ENCODE measurements around the gene STOM. TPM values are rescaled to one million over a fixed set of nuclear protein-coding genes. Genes with fewer than 3 reads are reported as not detected.

Gene STOM
- total RNA-seq, 1 donor from 2014 or later: 11.0 TPM

DNA sequence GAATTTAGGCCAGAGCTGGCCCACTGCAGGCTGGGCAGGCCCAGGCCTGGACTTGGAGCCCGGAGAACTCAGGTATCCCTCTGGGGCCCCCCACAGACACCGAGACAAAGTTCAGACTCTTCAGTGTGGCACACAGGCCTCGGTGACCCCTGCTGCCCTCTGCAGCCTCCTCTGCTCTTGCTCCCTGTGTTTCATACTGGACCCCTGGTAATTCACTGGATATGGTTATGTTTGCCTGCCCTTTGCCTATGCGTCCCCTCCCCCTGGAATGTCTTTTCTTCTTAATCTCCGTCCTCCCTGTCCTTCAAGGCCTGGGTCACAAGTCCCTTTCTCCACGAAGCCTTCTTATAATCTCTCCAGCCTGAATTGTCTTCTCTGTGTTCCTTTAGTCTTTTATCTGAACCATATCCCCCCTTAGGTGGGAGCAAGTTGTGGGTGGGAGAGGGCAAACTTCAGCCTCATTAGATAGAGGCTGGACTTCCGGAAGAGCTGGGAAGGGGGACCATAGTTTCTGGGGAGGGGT, 72.0 kb downstream of the STOM start:
- TF ChIP-seq, protein P1, sequence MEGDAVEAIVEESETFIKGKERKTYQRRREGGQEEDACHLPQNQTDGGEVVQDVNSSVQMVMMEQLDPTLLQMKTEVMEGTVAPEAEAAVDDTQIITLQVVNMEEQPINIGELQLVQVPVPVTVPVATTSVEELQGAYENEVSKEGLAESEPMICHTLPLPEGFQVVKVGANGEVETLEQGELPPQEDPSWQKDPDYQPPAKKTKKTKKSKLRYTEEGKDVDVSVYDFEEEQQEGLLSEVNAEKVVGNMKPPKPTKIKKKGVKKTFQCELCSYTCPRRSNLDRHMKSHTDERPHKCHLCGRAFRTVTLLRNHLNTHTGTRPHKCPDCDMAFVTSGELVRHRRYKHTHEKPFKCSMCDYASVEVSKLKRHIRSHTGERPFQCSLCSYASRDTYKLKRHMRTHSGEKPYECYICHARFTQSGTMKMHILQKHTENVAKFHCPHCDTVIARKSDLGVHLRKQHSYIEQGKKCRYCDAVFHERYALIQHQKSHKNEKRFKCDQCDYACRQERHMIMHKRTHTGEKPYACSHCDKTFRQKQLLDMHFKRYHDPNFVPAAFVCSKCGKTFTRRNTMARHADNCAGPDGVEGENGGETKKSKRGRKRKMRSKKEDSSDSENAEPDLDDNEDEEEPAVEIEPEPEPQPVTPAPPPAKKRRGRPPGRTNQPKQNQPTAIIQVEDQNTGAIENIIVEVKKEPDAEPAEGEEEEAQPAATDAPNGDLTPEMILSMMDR (IDR thresholded peaks at IDR 0.05; ENCODE audit: unreplicated experiment): no peak
- DNase-seq (ENCODE audit: low spot score, unreplicated experiment): no peak
- Mint-ChIP-seq H3K27me3 (peaks cover 8% of the 10 kb centered on the region), H3K27ac (no peak overlapping the region), H3K36me3 (ENCODE audit: insufficient read depth) (no peaks in the 10 kb centered on the region), H3K4me3 (ENCODE audit: low read depth) (peak overlapping the region; percentile 66), H3K4me1 (ENCODE audit: low read depth) (peaks cover 30% of the 10 kb centered on the region), H3K9me3 (ENCODE audit: low read depth) (no peaks in the 10 kb centered on the region)

- Mint-ChIP-seq H3K27me3 (peaks cover 8% of the 10 kb centered on the region), H3K27ac (no peak overlapping the region), H3K36me3 (ENCODE audit: insufficient read depth) (no peaks in the 10 kb centered on the region), H3K9me3 (ENCODE audit: low read depth) (no peaks in the 10 kb centered on the region), H3K4me1 (ENCODE audit: low read depth) (peaks cover 30% of the 10 kb centered on the region), H3K4me3 (ENCODE audit: low read depth) (no peak overlapping the region)
- DNase-seq (ENCODE audit: low spot score, unreplicated experiment): no peak
- TF ChIP-seq, protein P1 (IDR thresholded peaks at IDR 0.05; ENCODE audit: unreplicated experiment): no peak
Measured at GRCh38 chr9:121297389-121297788, 72.7 kb downstream of the STOM start.

GRCh38 chr9:121296213-121297127, 73.6 kb downstream of the STOM start:
- Mint-ChIP-seq H3K27ac (no peak overlapping the region), H3K9me3 (ENCODE audit: low read depth) (no peaks in the 10 kb centered on the region), H3K27me3 (peaks cover 8% of the 10 kb centered on the region)

GRCh38 chr9:121295662-121296191, 74.3 kb downstream of the STOM start:
- Mint-ChIP-seq H3K9me3 (ENCODE audit: low read depth) (no peaks in the 10 kb centered on the region), H3K27me3 (peaks cover 8% of the 10 kb centered on the region), H3K4me1 (ENCODE audit: low read depth) (peaks cover 30% of the 10 kb centered on the region), H3K27ac (no peak overlapping the region), H3K4me3 (ENCODE audit: low read depth) (no peak overlapping the region), H3K36me3 (ENCODE audit: insufficient read depth) (no peaks in the 10 kb centered on the region)
- TF ChIP-seq, protein P1 (IDR thresholded peaks at IDR 0.05; ENCODE audit: unreplicated experiment): no peak
- no peak for DNase-seq (ENCODE audit: low spot score, unreplicated experiment)

More at GRCh38 chr9:121296213-121297127, 73.6 kb downstream of the STOM start:
- Mint-ChIP-seq H3K4me3 (ENCODE audit: low read depth) (no peak overlapping the region), H3K36me3 (ENCODE audit: insufficient read depth) (no peaks in the 10 kb centered on the region), H3K4me1 (ENCODE audit: low read depth) (peaks cover 30% of the 10 kb centered on the region)
- TF ChIP-seq, protein P1 (IDR thresholded peaks at IDR 0.05; ENCODE audit: unreplicated experiment): no peak
- DNase-seq (ENCODE audit: low spot score, unreplicated experiment): no peak

DNA sequence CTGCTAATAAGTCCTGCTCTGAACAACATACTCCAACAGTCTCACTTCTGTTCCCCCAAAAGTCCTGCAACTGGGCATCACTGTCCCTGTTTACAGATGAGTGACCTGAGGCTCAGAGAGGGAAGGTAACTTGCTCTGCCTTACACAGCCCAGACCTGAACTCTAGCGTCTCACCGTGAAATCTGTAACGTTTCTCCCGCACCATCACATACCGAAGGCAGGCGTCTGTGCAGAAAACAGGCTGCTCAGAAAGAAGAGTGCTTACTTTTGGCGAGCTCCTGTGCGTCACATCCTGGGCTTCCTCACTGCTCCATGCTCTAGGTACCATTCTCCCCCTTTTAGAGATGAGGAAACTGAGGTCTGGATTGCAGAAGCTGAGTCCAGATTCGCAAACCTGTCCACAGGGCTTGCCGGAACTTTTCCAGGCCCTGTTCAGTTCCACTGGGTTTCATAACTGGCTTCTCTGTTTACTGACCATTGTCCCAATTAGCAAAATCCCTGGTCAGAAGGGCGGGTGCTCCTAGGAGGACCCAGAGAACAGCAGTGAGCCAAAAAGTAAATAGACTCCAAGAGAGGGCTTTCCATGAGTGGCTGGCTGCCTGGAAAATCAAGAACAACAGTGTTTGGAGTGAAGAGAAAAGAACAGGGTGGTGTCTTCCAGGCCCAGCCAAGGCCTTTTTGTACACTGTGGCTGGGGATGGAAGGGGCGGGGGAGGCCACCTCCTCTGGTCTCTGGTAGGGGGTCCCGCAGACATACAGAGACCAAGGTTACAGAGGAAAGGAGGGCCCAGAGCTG, 75.0 kb downstream of the STOM start:
- no peak overlapping the region for H3K4me3 Mint-ChIP-seq (ENCODE audit: low read depth)
- H3K36me3 Mint-ChIP-seq (ENCODE audit: insufficient read depth): no peaks in the 10 kb centered on the region
- DNase-seq (ENCODE audit: low spot score, unreplicated experiment): no peak
- H3K27ac Mint-ChIP-seq: no peak overlapping the region
- peaks cover 1% of the 10 kb centered on the region for H3K27me3 Mint-ChIP-seq
- TF ChIP-seq, protein P1 (IDR thresholded peaks at IDR 0.05; ENCODE audit: unreplicated experiment): no peak
- no peaks in the 10 kb centered on the region for H3K9me3 Mint-ChIP-seq (ENCODE audit: low read depth)
- H3K4me1 Mint-ChIP-seq (ENCODE audit: low read depth): peaks cover 24% of the 10 kb centered on the region

All from progenitor cell of endocrine pancreas (in vitro differentiated cells).